HG02973 (cell line): Measurements from ENCODE around the gene SMG1.
"Not testable (repeated sequence)": the region's sequence is repeated elsewhere in the genome, so short reads cannot be mapped to it uniquely, and the experiment has no call there.

Experiments used
- ATAC-seq: cut with Tn5 transposase; IDR thresholded peaks from one replicate; pipeline ENCODE4 v1.9.1; 2021; ENCODE audit warnings: moderate library complexity; ENCODE audit not compliant: unreplicated experiment

The SMG1 gene

GRCh38 chr16:18801145-18801972, 124.8 kb downstream of the SMG1 start, which contains the start of gene ARL6IP1:
Gene ARL6IP1, minus strand, starts transcription at chr16:18801549. Its CDS starts 83 bp downstream, at chr16:18801466.
- ATAC-seq, result peak; percentile 93

DNA sequence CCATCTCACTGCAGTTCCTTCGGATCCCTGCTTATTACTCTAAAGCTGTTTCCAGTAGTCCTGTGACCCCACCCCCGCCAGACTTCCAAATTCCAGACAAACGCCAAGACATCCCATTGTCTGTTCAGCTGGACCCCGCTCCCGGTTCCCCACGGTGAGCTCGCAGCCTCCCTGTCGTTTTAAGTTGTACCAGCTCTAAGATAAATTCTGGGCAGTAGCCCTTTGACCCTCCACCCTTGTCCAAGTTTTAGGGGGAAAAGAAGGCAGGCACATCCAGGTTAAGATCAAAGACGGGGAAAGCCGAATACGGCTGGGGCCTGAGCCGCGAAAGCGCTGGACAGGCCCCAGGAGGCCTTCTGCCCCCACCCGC, 125.4 kb downstream of the SMG1 start:
- ATAC-seq, result no peak

- no peak for ATAC-seq
Measured at GRCh38 chr16:18800293-18800692, 125.9 kb downstream of the SMG1 start.

GRCh38 chr16:18799500-18799899, 126.7 kb downstream of the SMG1 start:
- no peak for ATAC-seq

GRCh38 chr16:18797746-18798145, 128.5 kb downstream of the SMG1 start:
- no peak for ATAC-seq

DNA sequence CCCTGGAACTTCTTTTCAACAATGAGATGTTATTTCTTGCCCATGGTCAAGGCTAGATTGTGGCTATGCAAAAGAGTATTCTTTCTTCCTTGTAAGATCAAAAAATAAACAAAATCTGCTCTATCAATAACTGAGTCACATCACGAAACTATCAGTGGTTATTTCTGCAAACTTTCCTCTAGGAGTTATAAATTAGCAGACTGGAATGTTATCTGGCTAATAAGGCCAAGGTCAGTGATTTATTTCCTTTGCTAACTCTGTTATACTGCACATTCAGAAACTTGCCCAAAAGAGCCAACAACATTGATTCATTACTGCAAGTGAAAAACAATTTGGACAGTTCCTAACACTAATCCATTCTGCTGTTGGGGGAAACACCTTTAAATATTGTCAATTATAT, 129.8 kb downstream of the SMG1 start:
- no peak for ATAC-seq

- no peak for ATAC-seq
Measured at GRCh38 chr16:18792836-18793433, 133.3 kb downstream of the SMG1 start.

DNA sequence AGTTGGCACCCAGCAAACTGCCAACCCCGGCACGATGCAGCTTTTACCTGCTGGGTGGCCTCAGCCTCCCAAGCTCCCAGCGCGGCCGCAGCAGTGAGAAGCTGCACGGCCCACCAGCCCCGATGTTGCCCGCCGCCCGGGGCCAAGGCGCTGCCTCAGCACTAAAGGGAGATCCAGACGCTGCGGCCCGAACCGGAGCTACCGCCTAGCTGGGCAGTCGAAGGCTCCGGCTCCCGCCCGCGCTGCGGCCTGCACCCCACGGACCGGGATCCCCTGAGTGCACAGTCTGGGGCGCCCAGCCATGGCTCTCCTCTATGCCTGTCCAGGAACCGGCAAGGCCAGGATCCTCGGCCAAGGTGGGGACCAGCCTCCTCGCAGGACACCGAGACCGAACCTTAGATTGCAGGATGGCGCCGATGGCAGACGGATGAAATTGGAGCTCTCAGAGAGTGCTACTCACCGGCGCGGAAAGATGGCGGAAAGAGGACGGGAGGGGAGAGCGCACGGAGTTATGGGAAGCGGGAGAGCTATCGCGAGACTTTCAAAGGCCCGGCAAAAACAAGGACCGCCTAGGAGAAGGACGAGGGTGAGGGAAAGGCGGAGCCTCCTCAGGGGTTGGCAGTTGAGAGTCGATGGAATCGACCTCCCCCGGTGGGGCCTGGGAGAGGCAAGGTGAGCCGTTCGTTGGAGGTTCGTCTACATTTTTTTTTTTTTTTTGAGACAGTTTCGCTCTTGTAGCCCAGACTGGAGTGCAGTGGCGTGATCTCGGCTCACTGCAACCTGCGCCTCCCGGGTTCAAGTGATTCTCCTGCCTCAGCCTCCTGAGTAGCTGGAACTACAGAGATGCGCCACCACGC, 136.1 kb downstream of the SMG1 start, which contains the start of gene RPS15A:
Gene RPS15A (minus strand): TSS at position 485 of the 857 bp plus-strand sequence. CDS start 1,221 bp downstream, outside the sequence.
- peak; percentile 82 for ATAC-seq

DNA sequence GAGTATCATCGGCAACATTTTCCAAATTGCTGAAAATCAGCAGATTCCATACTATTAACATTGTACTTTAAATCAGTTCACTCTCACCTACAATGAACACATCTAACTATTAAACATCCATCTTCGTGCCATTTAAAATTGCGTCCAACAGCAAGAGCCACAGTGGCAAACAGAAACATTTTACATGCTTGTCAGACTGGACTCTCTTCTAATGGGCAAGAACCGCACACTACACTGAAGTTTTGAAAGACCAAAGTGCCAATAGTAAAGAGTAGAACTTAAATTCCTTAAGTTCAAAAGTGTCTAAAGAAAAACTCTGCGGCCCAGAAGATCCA, 136.7 kb downstream of the SMG1 start:
- no peak for ATAC-seq

DNA sequence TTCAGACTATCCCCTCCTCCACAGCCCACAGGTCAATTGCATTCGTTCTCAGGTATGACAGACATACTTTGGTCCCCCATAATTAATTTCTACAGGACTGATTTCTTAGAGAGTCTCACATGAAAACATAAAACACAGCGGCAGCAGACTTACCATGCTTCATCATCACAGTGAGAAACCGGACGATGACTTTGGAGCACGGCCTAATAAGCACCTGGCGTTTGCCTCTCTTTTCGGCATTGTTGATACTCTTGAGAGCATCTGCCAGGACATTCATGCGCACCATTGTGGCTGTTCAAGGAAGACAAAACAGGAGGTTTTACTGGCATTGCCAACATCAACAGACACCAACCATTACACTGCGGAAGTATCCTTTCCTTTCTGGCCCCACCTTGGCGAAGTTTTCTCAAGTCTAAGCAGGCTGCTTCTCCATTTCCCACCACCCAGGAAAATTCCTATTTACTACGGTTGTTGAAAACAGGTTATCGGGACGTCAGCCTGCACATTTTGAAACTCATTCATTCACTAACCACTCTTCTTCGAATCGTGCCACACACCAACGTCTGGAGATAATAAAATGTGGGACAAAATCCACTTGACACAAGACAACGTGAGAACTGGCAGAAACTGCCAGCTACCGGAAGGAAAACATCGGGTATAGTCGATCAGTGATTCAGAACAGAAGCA, 137.2 kb downstream of the SMG1 start:
- no peak for ATAC-seq

- no peak for ATAC-seq
Measured at GRCh38 chr16:18784917-18785623, 141.1 kb downstream of the SMG1 start.

GRCh38 chr16:18783430-18784341, 142.5 kb downstream of the SMG1 start:
- no peak for ATAC-seq

DNA sequence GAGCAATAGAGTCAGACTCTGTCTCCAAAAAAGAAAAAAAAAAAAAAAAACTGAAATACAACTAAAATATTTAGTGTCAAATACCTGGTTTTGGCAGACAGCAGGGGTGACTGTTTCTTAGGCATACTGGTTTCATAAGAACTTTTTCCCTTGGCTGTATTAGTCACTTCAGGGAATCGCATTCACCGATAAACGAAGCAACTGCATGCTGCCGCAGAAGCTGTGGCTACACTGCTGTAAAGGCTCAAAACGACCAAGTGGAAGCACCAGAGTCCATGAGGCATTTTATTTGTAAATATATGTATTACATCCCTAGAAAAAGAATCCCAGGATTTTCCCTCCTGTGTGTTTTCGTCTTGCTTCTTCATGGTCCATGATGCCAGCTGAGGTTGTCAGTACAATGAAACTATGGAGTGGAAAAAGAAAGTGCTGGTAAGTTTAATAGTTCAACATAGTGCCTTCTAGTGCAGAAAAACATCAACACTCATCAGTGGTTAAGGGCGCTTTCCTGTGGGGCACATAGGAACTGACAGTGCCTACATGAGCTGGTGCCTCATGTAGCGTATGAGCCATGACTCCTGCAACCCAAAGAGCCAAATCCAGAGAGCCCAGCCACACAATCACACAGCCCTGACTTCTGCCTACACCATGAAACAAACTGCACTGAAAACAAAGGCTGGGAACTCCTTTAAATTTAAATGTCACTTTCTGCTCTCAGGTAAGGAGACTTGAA, 143.3 kb downstream of the SMG1 start:
- ATAC-seq, result no peak

DNA sequence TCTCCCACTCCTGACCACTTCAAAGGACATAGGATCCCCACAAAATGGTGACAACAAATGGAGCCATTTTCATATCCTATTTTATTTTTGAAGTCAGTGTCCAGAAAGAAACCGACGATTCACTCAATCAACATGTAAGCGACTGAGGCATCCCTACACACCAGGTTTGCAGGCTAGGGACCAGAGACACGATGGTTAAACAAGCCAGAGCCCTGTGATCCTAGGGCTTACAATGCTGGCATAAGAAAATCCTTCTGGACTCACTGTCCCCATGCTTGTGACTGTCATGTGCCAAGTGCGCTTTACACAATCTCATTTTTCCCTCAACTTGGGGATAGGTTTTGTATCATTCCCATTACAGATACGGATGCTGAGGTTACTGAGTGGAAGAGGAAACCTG, 145.0 kb downstream of the SMG1 start:
- ATAC-seq, result not testable (repeated sequence)

DNA sequence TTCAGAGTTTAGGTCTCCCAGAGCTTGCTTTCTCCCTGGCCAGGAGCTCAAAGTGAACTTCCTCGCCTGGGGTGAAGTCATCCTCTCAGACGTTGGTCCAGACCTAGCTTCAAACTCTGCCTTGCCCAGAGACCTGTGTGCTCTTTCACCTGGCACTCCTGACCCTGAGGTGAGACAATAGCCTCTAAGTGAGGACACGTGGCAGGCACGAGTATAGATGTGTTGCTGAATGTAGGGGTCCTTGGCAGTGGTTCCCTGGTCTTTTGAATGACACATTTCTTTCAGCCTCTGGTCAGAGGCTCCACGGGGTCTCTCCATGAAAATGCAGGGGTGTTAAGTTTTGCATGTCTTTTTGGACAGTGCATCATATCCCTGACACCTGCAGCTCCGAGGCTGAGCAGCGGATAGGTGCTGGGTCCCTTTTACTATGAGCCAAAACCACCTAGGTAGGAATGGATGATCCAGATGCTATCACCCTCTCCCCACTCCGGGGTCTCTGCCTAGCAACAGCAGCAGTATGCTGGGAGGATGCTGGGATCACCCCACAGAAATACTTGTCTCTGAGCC, 145.7 kb downstream of the SMG1 start:
- not testable (repeated sequence) for ATAC-seq

DNA sequence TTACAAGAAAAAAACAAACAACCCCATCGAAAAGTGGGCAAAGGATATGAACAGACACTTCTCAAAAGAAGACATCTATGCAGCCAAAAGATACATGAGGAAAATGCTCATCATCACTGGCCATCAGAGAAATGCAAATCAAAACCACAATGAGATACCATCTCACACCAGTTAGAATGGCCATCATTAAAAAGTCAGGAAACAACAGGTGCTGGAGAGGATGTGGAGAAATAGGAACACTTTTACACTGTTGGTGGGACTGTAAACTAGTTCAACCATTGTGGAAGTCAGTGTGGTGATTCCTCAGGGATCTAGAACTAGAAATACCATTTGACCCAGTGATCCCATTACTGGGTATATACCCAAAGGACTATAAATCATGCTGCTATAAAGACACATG, 148.5 kb downstream of the SMG1 start:
- not testable (repeated sequence) for ATAC-seq

- not testable (repeated sequence) for ATAC-seq
Measured at GRCh38 chr16:18776334-18776733, 149.9 kb downstream of the SMG1 start.

DNA sequence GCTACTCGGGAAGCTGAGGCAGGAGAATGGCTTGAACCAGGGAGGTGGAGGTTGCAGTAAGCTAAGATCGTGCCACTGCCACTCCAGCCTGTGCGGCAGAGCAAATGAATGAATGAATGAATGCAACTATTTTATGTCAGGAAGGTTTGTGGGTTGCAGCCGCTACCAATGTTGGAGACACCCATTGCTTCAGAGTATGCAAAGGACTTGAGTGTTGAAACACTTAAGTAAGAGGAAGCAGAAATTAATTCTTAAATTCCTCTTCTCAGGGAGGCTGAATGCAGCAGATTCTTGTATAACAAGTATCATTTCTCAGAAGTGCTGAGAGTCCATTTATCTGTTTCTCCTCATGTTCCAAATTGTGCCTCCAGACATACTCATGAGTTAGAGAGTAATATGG, 151.6 kb downstream of the SMG1 start:
- not testable (repeated sequence) for ATAC-seq
